Astrocyte of the spinal cord (primary cell): ENCODE data around the gene C1orf159.
"Not testable (repeated sequence)": the region's sequence is repeated elsewhere in the genome, so short reads cannot be mapped to it uniquely, and the experiment has no call there.

Source experiments
- DNase-seq: peaks from one replicate; pipeline ENCODE4 v3.0.0; 2011; ENCODE audit warnings: low read depth, low spot score
- H3K4me3 ChIP-seq: 2 replicates; pipeline ENCODE4 v1.5.1; 2011; ENCODE audit warnings: low read depth, mild to moderate bottlenecking, low read length, moderate library complexity
- in situ Hi-C: cut with HindIII; loops from 2 replicates; pipeline ENCODE4 v1.10.0; 2017; ENCODE audit warnings: low sequenced_read_pairs
- TF ChIP-seq, protein P1 (sequence below): IDR thresholded peaks from 2 replicates; pipeline ENCODE4 v1.5.1; 2012; ENCODE audit warnings: low read depth, mild to moderate bottlenecking, low read length, inconsistent platforms

C1orf159 gene

GRCh38 chr1:1156140-1157032 is 40.5 kb upstream of the C1orf159 start:
- in situ Hi-C loops: no loop called here
- no peak for DNase-seq
- TF ChIP-seq, protein P1, sequence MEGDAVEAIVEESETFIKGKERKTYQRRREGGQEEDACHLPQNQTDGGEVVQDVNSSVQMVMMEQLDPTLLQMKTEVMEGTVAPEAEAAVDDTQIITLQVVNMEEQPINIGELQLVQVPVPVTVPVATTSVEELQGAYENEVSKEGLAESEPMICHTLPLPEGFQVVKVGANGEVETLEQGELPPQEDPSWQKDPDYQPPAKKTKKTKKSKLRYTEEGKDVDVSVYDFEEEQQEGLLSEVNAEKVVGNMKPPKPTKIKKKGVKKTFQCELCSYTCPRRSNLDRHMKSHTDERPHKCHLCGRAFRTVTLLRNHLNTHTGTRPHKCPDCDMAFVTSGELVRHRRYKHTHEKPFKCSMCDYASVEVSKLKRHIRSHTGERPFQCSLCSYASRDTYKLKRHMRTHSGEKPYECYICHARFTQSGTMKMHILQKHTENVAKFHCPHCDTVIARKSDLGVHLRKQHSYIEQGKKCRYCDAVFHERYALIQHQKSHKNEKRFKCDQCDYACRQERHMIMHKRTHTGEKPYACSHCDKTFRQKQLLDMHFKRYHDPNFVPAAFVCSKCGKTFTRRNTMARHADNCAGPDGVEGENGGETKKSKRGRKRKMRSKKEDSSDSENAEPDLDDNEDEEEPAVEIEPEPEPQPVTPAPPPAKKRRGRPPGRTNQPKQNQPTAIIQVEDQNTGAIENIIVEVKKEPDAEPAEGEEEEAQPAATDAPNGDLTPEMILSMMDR: no peak
- no peak overlapping the region for H3K4me3 ChIP-seq

GRCh38 chr1:1155258-1155657 is 39.4 kb upstream of the C1orf159 start:
- no peak overlapping the region for H3K4me3 ChIP-seq
- no peak for DNase-seq
- TF ChIP-seq, protein P1: no peak
- in situ Hi-C loops: no loop called here

DNA sequence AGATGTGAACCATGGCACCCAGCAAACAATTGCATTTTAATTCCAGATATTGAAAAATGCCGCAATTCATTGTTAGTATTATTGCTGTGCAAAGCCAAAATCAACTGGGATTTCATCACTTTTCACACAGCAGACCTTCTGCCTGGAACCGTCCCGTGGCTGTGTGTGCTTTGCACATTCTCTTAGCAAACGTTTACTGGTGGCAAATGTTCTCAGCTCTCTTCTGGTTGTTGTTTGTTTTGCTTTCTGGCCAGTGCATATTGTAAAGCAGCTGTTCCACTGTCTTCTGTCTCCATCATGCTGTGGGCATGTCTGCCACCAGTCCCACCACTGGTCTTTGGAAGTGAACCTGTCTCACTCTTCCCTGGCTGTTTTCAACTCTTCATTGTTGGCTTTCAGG is 38.0 kb upstream of the C1orf159 start:
- TF ChIP-seq, protein P1: no peak
- in situ Hi-C loops: no loop called here
- DNase-seq: no peak
- no peak overlapping the region for H3K4me3 ChIP-seq

DNA sequence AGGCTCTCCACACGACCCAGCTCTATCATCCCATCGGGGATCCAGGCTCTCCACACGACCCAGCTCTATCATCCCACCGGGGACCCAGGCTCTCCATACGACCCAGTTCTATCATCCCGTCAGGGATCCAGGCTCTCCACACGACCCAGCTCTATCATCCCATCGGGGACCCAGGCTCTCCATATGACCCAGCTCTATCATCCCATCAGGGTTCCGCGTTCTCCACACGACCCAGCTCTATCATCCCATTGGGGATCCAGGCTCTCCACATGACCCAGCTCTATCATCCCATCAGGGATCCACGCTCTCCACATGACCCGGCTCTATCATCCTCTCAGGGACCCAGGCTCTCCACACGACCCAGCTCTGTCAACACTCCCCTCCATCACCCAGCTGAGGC is 37.3 kb upstream of the C1orf159 start:
- H3K4me3 ChIP-seq, DNase-seq, in situ Hi-C loops: not testable (repeated sequence)

DNA sequence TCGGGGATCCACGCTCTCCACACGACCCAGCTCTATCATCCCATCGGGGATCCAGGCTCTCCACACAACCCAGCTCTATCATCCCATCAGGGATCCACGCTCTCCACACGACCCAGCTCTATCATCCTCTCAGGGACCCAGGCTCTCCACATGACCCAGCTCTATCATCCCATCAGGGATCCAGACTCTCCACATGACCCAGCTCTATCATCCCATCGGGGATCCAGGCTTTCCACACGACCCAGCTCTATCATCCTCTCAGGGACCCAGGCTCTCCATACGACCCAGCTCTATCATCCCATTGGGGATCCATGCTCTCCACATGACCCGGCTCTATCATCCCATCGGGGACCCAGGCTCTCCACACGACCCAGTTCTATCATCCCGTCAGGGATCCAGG is 36.5 kb upstream of the C1orf159 start:
- in situ Hi-C loops: not testable (repeated sequence)

GRCh38 chr1:1151306-1151705 is 35.4 kb upstream of the C1orf159 start:
- in situ Hi-C loops: no loop called here
- no peak for DNase-seq
- H3K4me3 ChIP-seq: no peak overlapping the region
- TF ChIP-seq, protein P1: no peak

More for the DNA sequence above, 36.5 kb upstream of the C1orf159 start:
- not testable (repeated sequence) for H3K4me3 ChIP-seq, DNase-seq

GRCh38 chr1:1150100-1150499 is 34.2 kb upstream of the C1orf159 start:
- no peak for DNase-seq
- in situ Hi-C loops: no loop called here
- H3K4me3 ChIP-seq: no peak overlapping the region
- TF ChIP-seq, protein P1: no peak

DNA sequence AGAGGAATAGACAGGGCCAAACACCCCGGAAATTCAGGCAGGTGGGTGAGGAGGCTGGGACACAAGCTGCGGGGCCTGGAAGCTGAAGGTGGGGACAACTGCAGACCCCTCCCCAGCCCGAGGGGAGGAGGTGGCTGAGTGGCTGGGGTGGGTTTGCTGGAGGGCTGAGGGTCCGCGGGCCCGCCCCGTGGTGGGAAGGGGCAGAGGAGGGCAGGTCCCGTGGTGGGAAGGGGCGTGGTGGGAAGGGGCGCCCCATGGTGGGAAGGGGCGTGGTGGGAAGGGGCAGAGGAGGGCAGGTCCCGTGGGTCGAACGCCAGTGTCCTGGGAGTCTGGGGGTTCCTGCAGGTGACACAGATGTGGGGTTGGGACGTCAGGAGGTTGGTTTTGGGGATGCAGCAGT is 33.5 kb upstream of the C1orf159 start:
- DNase-seq: no peak
- TF ChIP-seq, protein P1: no peak
- H3K4me3 ChIP-seq: no peak overlapping the region
- in situ Hi-C loops: no loop called here
